ENCODE data around the gene HOXD12. TPM values are rescaled to one million over a fixed set of nuclear protein-coding genes. Genes with fewer than 3 reads are reported as not detected.
A peak's percentile ranks its signal among the peaks of the same experiment; 100 is the strongest.

Gene HOXD12
- total RNA-seq, 2 donors from 2014 or later = 0.36 TPM; not detected in 1

- Histone ChIP-seq H3K4me1 (replicated peaks) (no peaks in the 10 kb centered on the region), H3K27ac (no peak overlapping the region), H3K4me3 (no peak overlapping the region), H3K9me3 (no peaks in the 10 kb centered on the region), H3K36me3 (no peaks in the 10 kb centered on the region), H3K27me3 (replicated peaks; ENCODE audit: insufficient read depth) (no peaks in the 10 kb centered on the region)
- WGBS = 66% methylated on average over 24 of the region's 24 CpGs
- no peak for TF ChIP-seq POLR2AphosphoS5 (IDR thresholded peaks at IDR 0.05)
- TF ChIP-seq CTCF (IDR thresholded peaks at IDR 0.05) = no peak
- no peak for TF ChIP-seq POLR2A (IDR thresholded peaks at IDR 0.05)
- no peak for DNase-seq (ENCODE audit: low spot score)
- intact Hi-C loops (cut with DNase I) = no loop called here
These were observed 50.5 kb downstream of the HOXD12 start for GRCh38 chr2:176149939-176150583.

GRCh38 chr2:176150584-176151441, 51.2 kb downstream of the HOXD12 start:
- Histone ChIP-seq H3K4me1 (replicated peaks) (no peaks in the 10 kb centered on the region), H3K27me3 (replicated peaks; ENCODE audit: insufficient read depth) (no peaks in the 10 kb centered on the region), H3K9me3 (no peaks in the 10 kb centered on the region), H3K27ac (no peak overlapping the region), H3K4me3 (no peak overlapping the region), H3K36me3 (no peaks in the 10 kb centered on the region)
- TF ChIP-seq POLR2A (IDR thresholded peaks at IDR 0.05) (no peak), POLR2AphosphoS5 (IDR thresholded peaks at IDR 0.05) (no peak), CTCF (IDR thresholded peaks at IDR 0.05) (no peak)
- WGBS = 68% methylated on average over 14 of the region's 14 CpGs
- intact Hi-C loops (cut with DNase I) = no loop called here
- DNase-seq (ENCODE audit: low spot score) = no peak

- intact Hi-C loops (cut with DNase I) = no loop called here
- no peaks in the 10 kb centered on the region for H3K9me3 ChIP-seq
- no peak within 1 kb of the TSS for H3K27ac ChIP-seq
- no peak for TF ChIP-seq POLR2AphosphoS5 (IDR thresholded peaks at IDR 0.05)
- no peak for TF ChIP-seq POLR2A (IDR thresholded peaks at IDR 0.05)
- H3K4me3 ChIP-seq = no peak within 1 kb of the TSS
- 42% methylated on average over 51 of the region's 55 CpGs for WGBS
- H3K36me3 ChIP-seq = no peaks in the 10 kb centered on the region
- DNase-seq (ENCODE audit: low spot score) = no peak
- peaks cover 6% of the 10 kb centered on the region for H3K27me3 ChIP-seq (replicated peaks; ENCODE audit: insufficient read depth)
- H3K4me1 ChIP-seq (replicated peaks) = no peaks in the 10 kb centered on the region
These were observed 52.1 kb downstream of the HOXD12 start, which contains the start of gene HOXD4 for GRCh38 chr2:176151442-176152287. Gene HOXD4, plus strand, starts transcription at chr2:176151550. Its CDS starts 84 bp downstream, at chr2:176151634.

MicroRNAs within 50 kb of the gene (microRNA counts, 767-probe panel; counts per million panel counts)
- microRNA hsa-miR-10b-5p = 2,180 to 2,682 counts per million in 2 donors

Small RNAs within 50 kb of the gene (microRNA-seq; reads per million reads assigned to microRNA genes)
- 2,017 reads per million, percentile 91 among the genes with 10 or more reads in this experiment for gene MIR10B

Small RNAs within 50 kb of the gene (small RNA-seq; reads per million reads assigned to genes)
- 236,903 to 346,403 reads per million in 2 donors for gene MIR10B

Other genes starting within 250 kb of the HOXD12 start
- gene LNPK, start 97.5 kb upstream of the HOXD12 start, total RNA-seq = 10 to 100 TPM; 19.7 to 21.9 TPM
- 1 to 10 TPM; 1.2 to 1.6 TPM for gene EVX2, start 15.8 kb upstream of the HOXD12 start, total RNA-seq
- gene HOXD13, start 7.1 kb upstream of the HOXD12 start, total RNA-seq = 10 to 100 TPM; 10.6 to 11.8 TPM
- gene HOXD11, start 7.5 kb downstream of the HOXD12 start, total RNA-seq = 10 to 100 TPM in 1 of 2 donors, 1 to 10 TPM in 1; 8.0 to 14.9 TPM
- 10 to 100 TPM; 10.4 to 32.5 TPM for gene HOXD10, start 17.0 kb downstream of the HOXD12 start, total RNA-seq
- 10 to 100 TPM in 1 of 2 donors, 1 to 10 TPM in 1; 5.9 to 29.1 TPM for gene HOXD9, start 22.9 kb downstream of the HOXD12 start, total RNA-seq
- gene HOXD8, start 29.9 kb downstream of the HOXD12 start, total RNA-seq = 10 to 100 TPM; 10.4 to 30.8 TPM
- 1 to 10 TPM; 1.2 to 6.7 TPM for gene HOXD4, start 51.8 kb downstream of the HOXD12 start, total RNA-seq
- gene HOXD3, start 57.5 kb downstream of the HOXD12 start, total RNA-seq = 1 to 10 TPM; 2.2 to 5.3 TPM
- 1 to 10 TPM; 2.3 to 6.1 TPM for gene HOXD1, start 88.9 kb downstream of the HOXD12 start, total RNA-seq
- gene MTX2, start 169.6 kb downstream of the HOXD12 start, total RNA-seq = 10 to 100 TPM; 33.3 to 47.6 TPM

All from prostate gland (tissue), 2 donors.